Esophagus squamous epithelium (tissue), 4 donors: Measurements from ENCODE around the gene GRIP1.

Experiments
- CTCF ChIP-seq, 6 experiments: fragments of 450-650 bp in 4 of 6; fragments of 200-600 bp in 2 of 6; sonication (generic) in 2 of 6; IDR thresholded peaks; one replicate each; pipeline ENCODE4 v1.5.1; 2016 to 2019; ENCODE audit warnings: antibody characterized with exemption in 6 of 6, mild to moderate bottlenecking in 4 of 6, moderate library complexity in 4 of 6
- POLR2A ChIP-seq, 4 donors: fragments of 450-650 bp; IDR thresholded peaks; one replicate each; pipeline ENCODE4 v1.6.1; 2017; ENCODE audit warnings: antibody characterized with exemption in 4 of 4, mild to moderate bottlenecking in 4 of 4, moderate library complexity in 3 of 4

GRCh38 chr12:66301944-66302826 lies 376.7 kb downstream of the GRIP1 start, which contains the start of gene HELB:
- peak in 1 of 6 experiments; percentile 3 for TF ChIP-seq CTCF (IDR thresholded peaks at IDR 0.05)
- peak in 1 of 4 donors; percentile 67 for TF ChIP-seq POLR2A (IDR thresholded peaks at IDR 0.05)
